Ascending aorta (tissue), 2 donors: ENCODE results near the gene CKMT2. TPM values are rescaled to one million over a fixed set of nuclear protein-coding genes. Genes with fewer than 3 reads are reported as not detected.
"Not testable (repeated sequence)": the region's sequence is repeated elsewhere in the genome, so short reads cannot be mapped to it uniquely, and the experiment has no call there.

Experiments
- DNase-seq, 2 donors: peaks; one replicate each; pipeline ENCODE4 v3.0.0-alpha.2; 2019; ENCODE audit warnings: low spot score in 2 of 2
- H3K27ac ChIP-seq, 2 donors: fragments of 200-600 bp; sonication (generic); one replicate each; pipeline ENCODE4 v1.5.1; 2016 to 2017; ENCODE audit warnings: mild to moderate bottlenecking in 1 of 2
- H3K27me3 ChIP-seq: fragments of 200-600 bp; sonication (generic); one replicate; pipeline ENCODE4 v1.5.1; 2017
- H3K36me3 ChIP-seq, 2 donors: fragments of 200-600 bp; sonication (generic); one replicate each; pipeline ENCODE4 v1.5.1; 2016
- H3K4me1 ChIP-seq, 2 donors: fragments of 200-600 bp; sonication (generic); one replicate each; pipeline ENCODE4 v1.5.1; 2016 to 2017; ENCODE audit warnings: mild to moderate bottlenecking in 1 of 2
- H3K4me3 ChIP-seq, 2 donors: fragments of 200-600 bp; sonication (generic); one replicate each; pipeline ENCODE4 v1.5.1; 2016 to 2017; ENCODE audit warnings: mild to moderate bottlenecking in 1 of 2
- H3K9me3 ChIP-seq, 2 donors: fragments of 200-600 bp; sonication (generic); one replicate each; pipeline ENCODE4 v1.5.1; 2016
- CTCF ChIP-seq, 3 experiments: fragments of 200-600 bp in 2 of 3; fragments of 450-650 bp in 1 of 3; sonication (generic) in 2 of 3; IDR thresholded peaks; one replicate each; pipeline ENCODE4 v1.5.1; 2016 to 2019; ENCODE audit warnings: antibody characterized with exemption in 3 of 3, mild to moderate bottlenecking in 1 of 3, moderate library complexity in 1 of 3
- intact Hi-C: fragments of 100-400 bp; cut with DNase I; formaldehyde crosslinking; loops from one replicate; pipeline ENCODE4 v1.15.1; 2023
- total RNA-seq: library from RNA; depleted of rRNA; stranded (reverse); fragments of >200 nt; gene quantifications from one replicate; pipeline ENCODE4 v1.1.0, GENCODE V29; 2016

The CKMT2 gene
- total RNA-seq, 1 donor from 2014 or later, result 0.43 TPM

GRCh38 chr5:81256766-81257165 is 23.6 kb downstream of the CKMT2 start:
- H3K27me3 ChIP-seq, result no peaks in the 10 kb centered on the region
- H3K36me3 ChIP-seq, result peaks cover 41 to 97% of the 10 kb centered on the region in 2 donors
- H3K4me3 ChIP-seq, result no peak overlapping the region
- H3K4me1 ChIP-seq, result no peaks in the 10 kb centered on the region
- H3K9me3 ChIP-seq, result no peaks in the 10 kb centered on the region
- no peak overlapping the region for H3K27ac ChIP-seq
- no peak for TF ChIP-seq CTCF (IDR thresholded peaks at IDR 0.05)
- intact Hi-C loops, result no loop called here
- DNase-seq, result no peak

- H3K9me3 ChIP-seq, DNase-seq, H3K4me1 ChIP-seq, H3K4me3 ChIP-seq, H3K27ac ChIP-seq, H3K27me3 ChIP-seq, intact Hi-C loops: not testable (repeated sequence)
- H3K36me3 ChIP-seq, result peaks cover 25 to 86% of the 10 kb centered on the region in 2 donors
These were observed 29.7 kb downstream of the CKMT2 start for GRCh38 chr5:81262796-81263195.

- no peaks in the 10 kb centered on the region for H3K27me3 ChIP-seq
- no peak for TF ChIP-seq CTCF (IDR thresholded peaks at IDR 0.05)
- H3K4me3 ChIP-seq, result no peak overlapping the region
- no peak for DNase-seq
- peaks cover 0 to 7% of the 10 kb centered on the region in 2 donors for H3K9me3 ChIP-seq
- intact Hi-C loops, result no loop called here
- no peaks in the 10 kb centered on the region for H3K4me1 ChIP-seq
- H3K36me3 ChIP-seq, result peaks cover 4 to 84% of the 10 kb centered on the region in 2 donors
- H3K27ac ChIP-seq, result no peak overlapping the region
These were observed 32.0 kb downstream of the CKMT2 start for GRCh38 chr5:81265101-81265500.

GRCh38 chr5:81268521-81269196 is 35.5 kb downstream of the CKMT2 start:
- Histone ChIP-seq H3K36me3 (peaks cover 0 to 70% of the 10 kb centered on the region in 2 donors), H3K27me3 (no peaks in the 10 kb centered on the region), H3K27ac (no peak overlapping the region), H3K4me1 (no peaks in the 10 kb centered on the region), H3K4me3 (no peak overlapping the region), H3K9me3 (peaks cover 1 to 42% of the 10 kb centered on the region in 2 donors)
- intact Hi-C loops, result no loop called here
- no peak for TF ChIP-seq CTCF (IDR thresholded peaks at IDR 0.05)
- DNase-seq, result no peak

- Histone ChIP-seq H3K27ac (no peak overlapping the region), H3K36me3 (peaks cover 0 to 62% of the 10 kb centered on the region in 2 donors)
These were observed 36.8 kb downstream of the CKMT2 start for GRCh38 chr5:81269751-81270393.

GRCh38 chr5:81270394-81271027 is 37.4 kb downstream of the CKMT2 start:
- Histone ChIP-seq H3K36me3 (peaks cover 0 to 55% of the 10 kb centered on the region in 2 donors), H3K9me3 (peaks cover 4 to 60% of the 10 kb centered on the region in 2 donors)
- DNase-seq, H3K4me1 ChIP-seq, H3K4me3 ChIP-seq, H3K27ac ChIP-seq, intact Hi-C loops, H3K27me3 ChIP-seq: not testable (repeated sequence)

More at GRCh38 chr5:81269751-81270393, 36.8 kb downstream of the CKMT2 start:
- no peak for TF ChIP-seq CTCF (IDR thresholded peaks at IDR 0.05)
- intact Hi-C loops, result no loop called here
- no peak for DNase-seq
- Histone ChIP-seq H3K4me3 (no peak overlapping the region), H3K4me1 (no peaks in the 10 kb centered on the region), H3K27me3 (no peaks in the 10 kb centered on the region), H3K9me3 (peaks cover 4 to 54% of the 10 kb centered on the region in 2 donors)
